Vagina (tissue), 2 donors: Measurements from ENCODE around the gene FN1.

Experiments used
- CTCF ChIP-seq, 3 experiments: fragments of 450-650 bp in 2 of 3; fragments of 200-600 bp in 1 of 3; sonication (generic) in 1 of 3; IDR thresholded peaks; one replicate each; pipeline ENCODE4 v1.5.1; 2017 to 2019; ENCODE audit warnings: antibody characterized with exemption in 3 of 3, mild to moderate bottlenecking in 2 of 3, moderate library complexity in 2 of 3
- POLR2A ChIP-seq, 2 donors: fragments of 450-650 bp; IDR thresholded peaks; one replicate each; pipeline ENCODE4 v1.6.1; 2017; ENCODE audit warnings: antibody characterized with exemption in 2 of 2, mild to moderate bottlenecking in 2 of 2, moderate library complexity in 2 of 2
- POLR2AphosphoS5 ChIP-seq, 2 donors: sonication (generic); formaldehyde crosslinking; IDR thresholded peaks; one replicate each; pipeline ENCODE4 v1.9.0; 2017; ENCODE audit warnings: antibody characterized with exemption in 2 of 2, mild to moderate bottlenecking in 2 of 2, low read depth in 1 of 2; ENCODE audit not compliant: insufficient read depth in 1 of 2

GRCh38 chr2:215338883-215339679 is 96.8 kb downstream of the FN1 start:
- no peak for TF ChIP-seq CTCF (IDR thresholded peaks at IDR 0.05)
- TF ChIP-seq POLR2AphosphoS5 (IDR thresholded peaks at IDR 0.05; ENCODE audit: insufficient read depth in 1 of 2, low read depth in 1 of 2): no peak
- no peak for TF ChIP-seq POLR2A (IDR thresholded peaks at IDR 0.05)
